GM19467 (cell line): Measurements from ENCODE around the gene ITGA8.
"Not testable (repeated sequence)": the region's sequence is repeated elsewhere in the genome, so short reads cannot be mapped to it uniquely, and the experiment has no call there.

Experiments
- ATAC-seq: cut with Tn5 transposase; IDR thresholded peaks from one replicate; pipeline ENCODE4 v1.9.1; 2021; ENCODE audit warnings: mild to moderate bottlenecking, moderate library complexity; ENCODE audit not compliant: unreplicated experiment

ITGA8 gene

GRCh38 chr10:15719899-15720634 is at the start of gene ITGA8:
Gene ITGA8 (minus strand): TSS chr10:15719922. CDS start chr10:15719771, 151 bp downstream.
- ATAC-seq, result no peak

DNA sequence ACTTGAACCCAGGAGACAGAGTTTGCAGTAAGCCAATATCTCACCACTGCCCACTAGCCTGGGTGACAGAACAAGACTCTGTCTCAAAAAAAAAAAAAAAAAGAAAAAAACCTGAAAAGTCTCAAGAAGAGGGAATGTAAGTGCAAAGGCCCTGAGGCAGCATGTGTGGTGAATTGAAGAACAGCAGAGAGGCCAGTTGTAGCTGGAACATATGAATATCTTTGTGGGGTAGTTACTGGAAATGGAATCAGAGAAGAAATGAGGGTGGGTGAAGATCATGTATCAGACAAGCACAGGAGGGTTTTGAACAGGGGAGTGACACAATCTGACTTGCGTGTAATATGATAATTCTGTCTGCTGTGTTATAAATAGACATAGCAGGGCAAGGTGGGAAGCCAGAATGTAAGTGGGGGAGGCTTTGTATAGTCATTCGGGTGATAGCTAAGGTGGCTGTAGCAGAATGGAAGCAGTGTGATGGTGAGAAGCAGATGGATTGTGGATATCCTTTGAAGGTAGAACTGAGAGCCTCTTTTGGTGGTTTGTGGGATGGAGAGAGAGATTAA is 45.3 kb upstream of the ITGA8 start:
- no peak for ATAC-seq

GRCh38 chr10:15763006-15763405 is 43.3 kb upstream of the ITGA8 start:
- ATAC-seq, result no peak

- not testable (repeated sequence) for ATAC-seq
Measured at GRCh38 chr10:15762239-15762638, 42.5 kb upstream of the ITGA8 start.

GRCh38 chr10:15761224-15761623 is 41.5 kb upstream of the ITGA8 start:
- not testable (repeated sequence) for ATAC-seq

DNA sequence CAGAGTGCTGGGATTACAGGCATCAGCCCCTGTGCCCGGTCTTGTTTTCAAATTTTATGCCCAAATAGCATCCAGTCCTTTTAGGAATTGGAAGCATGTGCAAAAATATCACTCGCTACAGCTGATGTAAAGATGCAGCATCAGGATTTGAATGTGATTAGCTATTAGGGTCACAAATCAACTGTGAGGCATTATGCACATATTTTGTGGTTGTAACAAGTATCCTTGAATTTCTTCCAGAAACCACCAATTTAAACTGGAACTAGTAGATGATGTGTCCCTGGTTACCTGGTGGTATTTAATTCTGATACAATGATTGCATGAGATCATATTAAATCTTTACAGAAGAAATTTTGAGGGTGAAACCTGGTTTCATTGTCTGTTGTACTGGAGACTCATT is 41.0 kb upstream of the ITGA8 start:
- ATAC-seq, result no peak

DNA sequence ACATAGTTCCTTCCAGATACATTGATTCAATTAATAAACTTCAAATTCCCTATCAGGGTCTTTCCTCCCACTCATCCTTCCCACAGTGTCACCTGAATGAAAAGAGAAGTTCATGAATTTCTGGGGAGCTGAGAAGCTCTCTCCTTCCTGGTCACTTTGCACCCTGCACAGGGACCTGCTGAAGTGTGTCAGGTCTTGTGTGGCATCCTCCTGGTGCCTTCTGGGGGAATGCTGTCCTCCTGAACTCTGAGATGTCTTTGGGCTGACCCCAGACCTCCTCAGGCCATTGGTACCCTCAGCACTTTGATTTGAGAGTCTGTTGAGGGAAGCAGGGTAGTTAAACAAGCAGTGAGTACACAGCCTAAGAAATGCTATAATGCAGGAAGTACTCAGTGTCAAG is 39.5 kb upstream of the ITGA8 start:
- no peak for ATAC-seq

- no peak for ATAC-seq
Measured at GRCh38 chr10:15758618-15759017, 38.9 kb upstream of the ITGA8 start.

DNA sequence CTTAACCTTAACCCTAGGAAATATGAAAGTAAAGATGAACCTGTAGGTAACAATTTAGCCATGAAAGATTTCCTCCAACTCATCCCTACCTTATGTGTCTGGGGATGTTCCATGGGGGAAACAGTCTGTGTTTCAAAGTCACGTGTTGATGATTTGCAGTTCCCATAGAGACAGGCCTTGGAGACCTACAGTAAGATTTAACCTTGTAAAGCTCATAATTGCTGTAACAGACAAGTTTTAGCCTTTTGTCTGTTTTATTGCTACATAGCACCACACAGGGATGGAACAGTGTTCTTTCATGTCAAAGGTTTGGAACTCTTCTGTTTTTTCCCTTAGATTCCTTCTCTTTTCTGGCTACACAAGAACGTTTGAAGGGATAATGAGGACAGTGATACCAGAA is 35.2 kb upstream of the ITGA8 start:
- no peak for ATAC-seq

DNA sequence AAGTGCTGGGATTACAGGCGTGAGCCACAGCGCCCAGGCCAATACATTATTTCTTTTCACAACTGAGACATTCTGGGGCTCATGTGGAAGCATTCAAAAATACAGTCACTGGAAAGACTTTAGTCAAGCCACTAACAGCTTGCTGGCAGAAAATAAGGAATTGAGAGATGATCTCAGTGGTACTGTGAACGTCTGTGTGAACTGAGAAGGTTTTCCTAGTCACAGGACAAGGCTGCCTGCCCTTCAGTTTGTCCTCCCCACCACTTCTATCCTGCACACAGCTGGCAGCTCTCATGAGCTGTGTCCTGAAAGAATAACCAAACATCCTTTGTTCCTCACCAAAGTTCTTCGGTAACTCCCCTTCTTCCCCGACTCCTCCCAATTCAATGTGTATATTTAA is 31.3 kb upstream of the ITGA8 start:
- no peak for ATAC-seq

GRCh38 chr10:15748126-15748525 is 28.4 kb upstream of the ITGA8 start:
- ATAC-seq, result no peak

DNA sequence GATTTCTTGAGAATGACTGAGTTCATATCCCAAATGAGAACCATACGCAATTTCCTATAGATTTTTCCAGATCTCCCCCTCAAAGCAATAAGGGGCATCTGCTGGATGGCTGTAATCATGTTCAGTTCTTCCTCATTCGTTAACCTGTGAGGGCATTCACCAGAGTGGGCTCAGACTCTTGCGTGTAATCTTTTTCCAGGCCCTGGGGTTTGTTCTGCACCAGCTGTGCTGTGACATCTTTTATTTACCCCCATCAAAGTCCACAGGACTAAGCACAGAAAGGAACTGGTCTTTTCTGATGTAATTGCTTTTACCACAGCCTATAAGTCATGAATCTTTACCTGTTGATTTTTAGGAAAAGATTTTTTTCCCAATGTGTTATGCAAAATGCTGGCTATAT is 27.9 kb upstream of the ITGA8 start:
- no peak for ATAC-seq

DNA sequence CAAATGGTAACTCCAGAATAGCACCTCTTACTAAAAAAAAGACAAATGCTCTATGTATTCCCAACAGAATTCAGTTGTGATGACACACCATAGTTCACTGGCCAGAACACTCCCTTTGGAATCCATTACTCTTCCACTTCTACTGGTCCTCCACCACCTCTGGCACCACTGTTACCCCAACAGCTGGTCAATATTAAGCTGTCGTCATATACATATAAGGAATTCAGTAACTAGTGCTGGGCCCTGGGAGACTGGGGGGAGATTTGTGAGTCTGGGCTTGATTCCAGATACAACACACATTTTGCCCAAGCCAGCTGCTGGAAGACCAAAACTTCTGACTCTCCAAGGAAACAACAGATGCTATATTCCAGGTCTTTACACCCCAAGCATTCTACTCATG is 26.0 kb upstream of the ITGA8 start:
- no peak for ATAC-seq

DNA sequence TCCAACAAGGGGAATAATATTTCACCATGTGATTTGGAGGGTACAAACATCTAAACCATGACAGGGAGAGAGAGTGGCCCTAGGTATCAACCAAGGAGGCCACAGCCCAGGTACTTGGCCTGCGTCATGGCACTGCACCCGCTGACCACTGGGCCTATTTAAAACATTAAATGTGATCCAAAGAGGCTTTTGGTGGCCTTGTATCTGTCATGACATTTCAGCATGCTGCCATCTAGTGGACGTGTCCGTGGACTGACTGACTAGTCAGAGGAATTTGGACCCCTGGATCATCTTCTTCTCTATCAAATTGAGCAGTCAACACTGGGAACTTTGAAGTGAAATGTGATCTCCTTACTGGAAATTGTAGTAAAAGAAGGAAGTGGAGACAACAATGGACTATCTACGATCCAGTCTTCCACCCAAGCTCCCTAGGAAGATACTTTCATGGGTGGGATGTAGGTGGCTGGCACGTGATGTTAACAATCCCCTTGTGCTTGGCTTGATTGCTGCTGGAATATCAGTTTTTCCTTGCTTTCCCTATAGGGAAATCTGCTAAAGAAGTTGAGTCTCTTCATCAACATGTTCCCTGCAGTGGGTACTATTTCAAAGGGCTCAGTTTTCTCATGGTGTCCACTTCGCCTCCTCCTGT is 24.6 kb upstream of the ITGA8 start:
- ATAC-seq, result peak; percentile 72

GRCh38 chr10:15743443-15743842 is 23.7 kb upstream of the ITGA8 start:
- no peak for ATAC-seq

- no peak for ATAC-seq
Measured at GRCh38 chr10:15742836-15743235, 23.1 kb upstream of the ITGA8 start.

GRCh38 chr10:15742102-15742501 is 22.4 kb upstream of the ITGA8 start:
- no peak for ATAC-seq

DNA sequence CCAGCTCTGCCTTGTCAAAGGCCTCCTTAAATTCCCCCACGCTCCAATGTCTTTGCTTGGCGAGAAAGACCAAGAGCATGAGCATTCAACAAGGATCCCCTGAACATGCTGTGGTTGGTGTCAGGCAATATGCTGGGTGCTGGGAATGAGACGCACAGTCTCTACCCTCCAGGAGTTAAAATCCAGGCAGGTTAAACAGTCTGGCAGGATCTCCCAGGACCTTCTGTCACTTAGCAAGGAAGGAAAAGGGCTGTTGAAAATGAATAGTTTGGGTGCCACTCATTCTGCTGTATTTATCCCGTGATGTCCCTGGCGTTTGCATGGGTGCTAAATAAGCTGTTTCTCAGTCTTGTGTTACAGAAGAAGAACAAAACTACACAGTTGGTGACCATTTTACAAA is 21.9 kb upstream of the ITGA8 start:
- ATAC-seq, result no peak

DNA sequence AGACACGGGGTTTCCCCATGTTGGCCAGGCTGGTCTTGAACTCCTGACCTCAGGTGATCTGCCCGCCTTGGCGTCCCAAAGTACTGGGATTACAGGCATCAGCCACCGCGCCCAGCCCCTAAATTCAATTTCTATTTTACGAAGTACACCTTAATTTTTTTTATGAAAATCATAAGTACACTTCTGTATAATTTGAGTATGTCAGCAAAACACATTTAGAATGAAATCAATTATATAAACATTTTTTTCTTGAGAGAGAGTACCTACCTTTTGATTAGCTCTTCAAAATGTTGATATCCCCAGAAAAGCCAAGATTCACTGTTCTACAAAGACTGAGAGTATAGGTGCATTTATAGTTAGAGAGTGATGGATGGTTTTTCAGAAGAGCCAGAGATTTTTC is 20.5 kb upstream of the ITGA8 start:
- ATAC-seq, result no peak

DNA sequence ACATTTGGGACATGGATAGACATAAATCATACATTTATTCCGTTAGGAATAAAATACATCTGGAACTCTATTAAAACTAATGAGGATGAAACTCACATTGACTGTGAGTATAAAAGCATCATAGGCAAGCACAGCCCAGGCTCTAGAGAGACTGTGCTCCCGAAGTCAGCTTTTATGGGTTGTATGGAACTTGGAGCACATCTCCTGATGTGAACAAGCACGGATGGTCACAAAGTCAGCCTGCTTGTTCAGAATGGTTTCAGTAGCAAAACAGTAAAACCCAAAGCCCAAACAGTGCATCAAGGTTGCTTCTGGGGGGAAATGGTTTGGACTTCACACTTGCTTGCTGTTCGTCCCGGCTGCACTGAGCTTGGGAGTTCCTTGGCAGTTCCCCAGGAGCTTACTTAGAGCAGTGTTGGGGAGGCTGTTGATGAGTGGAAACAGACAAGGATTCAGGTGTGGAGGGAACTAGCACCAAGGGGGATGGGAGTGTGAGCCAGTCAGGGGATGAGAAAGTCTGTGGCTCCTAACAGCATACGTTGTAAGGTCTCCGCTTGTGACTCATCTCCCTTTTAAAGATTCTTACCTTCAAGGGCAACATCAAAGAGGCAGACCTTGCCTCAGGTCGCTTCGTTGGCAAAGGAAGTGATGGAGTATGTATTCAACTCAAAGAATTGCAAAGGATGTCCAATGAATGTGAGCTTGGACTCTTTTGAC is 19.7 kb upstream of the ITGA8 start:
- no peak for ATAC-seq

GRCh38 chr10:15738270-15738925 is 18.7 kb upstream of the ITGA8 start:
- ATAC-seq, result no peak
